Measurements from ENCODE around the gene SLC5A1.

- TF ChIP-seq CTCF (IDR thresholded peaks at IDR 0.05) (no peak), POLR2A (IDR thresholded peaks at IDR 0.05) (no peak)
Measured at GRCh38 chr22:32050678-32051515, 7.8 kb downstream of the SLC5A1 start.
